H9 (cell line): ENCODE results near the gene MAP2K2. TPM values are rescaled to one million over a fixed set of nuclear protein-coding genes. Genes with fewer than 3 reads are reported as not detected.
"Not testable (repeated sequence)": the region's sequence is repeated elsewhere in the genome, so short reads cannot be mapped to it uniquely, and the experiment has no call there.

ENCODE experiments used
- DNase-seq: peaks from one replicate; pipeline ENCODE4 v3.0.0-alpha.2; 2017
- H2AFZ ChIP-seq: one replicate; pipeline ENCODE4 v1.6.1; 2013; ENCODE audit warnings: mild to moderate bottlenecking, low read length, control low read depth, moderate library complexity
- H2AK5ac ChIP-seq: 2 replicates; pipeline ENCODE4 v1.6.1; 2013; ENCODE audit warnings: low read length, control low read depth, mixed read lengths; ENCODE audit not compliant: insufficient read length
- H2BK120ac ChIP-seq: one replicate; pipeline ENCODE4 v1.6.1; 2013; ENCODE audit warnings: low read depth, mild to moderate bottlenecking, low read length, control low read depth, inconsistent platforms; ENCODE audit not compliant: poor library complexity, severe bottlenecking
- H2BK12ac ChIP-seq: 2 replicates; pipeline ENCODE4 v1.6.1; 2013; ENCODE audit warnings: low read length, control low read depth, mixed read lengths, low read depth; ENCODE audit not compliant: insufficient read length
- H2BK15ac ChIP-seq: 2 replicates; pipeline ENCODE4 v1.6.1; 2013; ENCODE audit warnings: low read depth, low read length, control low read depth
- H2BK20ac ChIP-seq: one replicate; pipeline ENCODE4 v1.6.1; 2013; ENCODE audit warnings: low read depth, mild to moderate bottlenecking, low read length, control low read depth, inconsistent platforms; ENCODE audit not compliant: poor library complexity, severe bottlenecking
- H2BK5ac ChIP-seq: 2 replicates; pipeline ENCODE4 v1.6.1; 2013; ENCODE audit warnings: low read length, control low read depth, mixed read lengths; ENCODE audit not compliant: insufficient read length
- H3K14ac ChIP-seq: 2 replicates; pipeline ENCODE4 v1.6.1; 2013; ENCODE audit warnings: low read length, control low read depth; ENCODE audit not compliant: insufficient read depth
- H3K18ac ChIP-seq: 2 replicates; pipeline ENCODE4 v1.6.1; 2013; ENCODE audit warnings: low read depth, mild to moderate bottlenecking, mixed read lengths, low read length, control low read depth; ENCODE audit not compliant: insufficient read length
- H3K23ac ChIP-seq: 2 replicates; pipeline ENCODE4 v1.6.1; 2013; ENCODE audit warnings: low read length, control low read depth, mixed read lengths, low read depth; ENCODE audit not compliant: insufficient read length
- H3K23me2 ChIP-seq: 2 replicates; pipeline ENCODE4 v1.6.1; 2013; ENCODE audit warnings: low read depth, mild to moderate bottlenecking, mixed read lengths, low read length, control low read depth; ENCODE audit not compliant: insufficient read length, poor library complexity, severe bottlenecking
- H3K27ac ChIP-seq: 2 replicates; pipeline ENCODE4 v1.5.1; 2013; ENCODE audit warnings: low read length, control low read depth, mixed read lengths, low read depth; ENCODE audit not compliant: insufficient read length
- H3K27me3 ChIP-seq: 2 replicates; pipeline ENCODE4 v1.6.1; 2013; ENCODE audit warnings: low read length, control low read depth, inconsistent platforms; ENCODE audit not compliant: insufficient read depth
- H3K4ac ChIP-seq: 2 replicates; pipeline ENCODE4 v1.6.1; 2013; ENCODE audit warnings: low read depth, mild to moderate bottlenecking, control low read depth, inconsistent platforms, low read length, moderate library complexity
- H3K4me1 ChIP-seq: 2 replicates; pipeline ENCODE4 v1.6.1; 2013; ENCODE audit warnings: low read length, control low read depth, inconsistent platforms; ENCODE audit not compliant: insufficient read depth
- H3K4me2 ChIP-seq: 2 replicates; pipeline ENCODE4 v1.6.1; 2013; ENCODE audit warnings: low read length, control low read depth, mixed read lengths; ENCODE audit not compliant: insufficient read length, insufficient read depth
- H3K56ac ChIP-seq: 2 replicates; pipeline ENCODE4 v1.6.1; 2013; ENCODE audit warnings: low read depth, mild to moderate bottlenecking, mixed read lengths, low read length, control low read depth; ENCODE audit not compliant: insufficient read length
- H3K79me1 ChIP-seq: 2 replicates; pipeline ENCODE4 v1.6.1; 2013; ENCODE audit warnings: low read depth, mild to moderate bottlenecking, moderate library complexity, low read length, control low read depth, inconsistent platforms; ENCODE audit not compliant: insufficient read depth, poor library complexity, severe bottlenecking
- H3K79me2 ChIP-seq: 2 replicates; pipeline ENCODE4 v1.6.1; 2013; ENCODE audit warnings: low read length, control low read depth, inconsistent platforms; ENCODE audit not compliant: insufficient read depth
- H3K9ac ChIP-seq: 2 replicates; pipeline ENCODE4 v1.6.1; 2013; ENCODE audit warnings: low read length, control low read depth, mixed read lengths; ENCODE audit not compliant: insufficient read length; ENCODE audit errors: extremely low read depth
- H3K9me3 ChIP-seq: one replicate; pipeline ENCODE4 v1.6.1; 2013; ENCODE audit warnings: low read depth, low read length, inconsistent platforms; ENCODE audit not compliant: control insufficient read depth
- H3T11ph ChIP-seq: one replicate; pipeline ENCODE4 v1.6.1; 2013; ENCODE audit warnings: mild to moderate bottlenecking, low read length, control low read depth, inconsistent platforms
- H4K20me1 ChIP-seq: one replicate; pipeline ENCODE4 v1.6.1; 2013; ENCODE audit not compliant: control insufficient read depth, insufficient read length, insufficient read depth
- H4K5ac ChIP-seq: 2 replicates; pipeline ENCODE4 v1.6.1; 2013; ENCODE audit warnings: low read depth, mild to moderate bottlenecking, mixed read lengths, low read length, control low read depth; ENCODE audit not compliant: insufficient read length
- H4K8ac ChIP-seq: replicated peaks from 2 replicates; pipeline ENCODE4 v1.6.1; 2013; ENCODE audit warnings: low read length, control low read depth, mixed read lengths, low read depth; ENCODE audit not compliant: insufficient read length
- H4K91ac ChIP-seq: 2 replicates; pipeline ENCODE4 v1.6.1; 2013; ENCODE audit warnings: low read depth, mild to moderate bottlenecking, moderate library complexity, mixed read lengths, low read length, control low read depth; ENCODE audit not compliant: insufficient read length
- H3K27ac Mint-ChIP-seq, 3 experiments: 2 replicates in 2 of 3; 3 replicates in 1 of 3; pipeline ENCODE4 v1.8.0; 2020 to 2021; ENCODE audit warnings: mixed read lengths in 3 of 3, mild to moderate bottlenecking in 1 of 3, moderate library complexity in 1 of 3
- H3K27me3 Mint-ChIP-seq: 2 replicates; pipeline ENCODE4 v1.8.0; 2021; ENCODE audit warnings: low read depth, mild to moderate bottlenecking, moderate library complexity, mixed read lengths
- H3K36me3 Mint-ChIP-seq, 3 experiments: 2 replicates in 2 of 3; 3 replicates in 1 of 3; pipeline ENCODE4 v1.8.0; 2020 to 2021; ENCODE audit warnings: low read depth in 3 of 3, mixed read lengths in 3 of 3; ENCODE audit not compliant: insufficient read depth in 1 of 3
- H3K4me1 Mint-ChIP-seq, 2 experiments: 2 replicates each; pipeline ENCODE4 v1.8.0; 2020; ENCODE audit warnings: mixed read lengths in 2 of 2
- H3K4me3 Mint-ChIP-seq, 2 experiments: 2 replicates in 1 of 2; 3 replicates in 1 of 2; pipeline ENCODE4 v1.8.0; 2020 to 2021; ENCODE audit warnings: mild to moderate bottlenecking in 2 of 2, mixed read lengths in 2 of 2, moderate library complexity in 1 of 2
- H3K9me3 Mint-ChIP-seq, 2 experiments: 2 replicates in 1 of 2; 3 replicates in 1 of 2; pipeline ENCODE4 v1.8.0; 2020; ENCODE audit warnings: mild to moderate bottlenecking in 2 of 2, mixed read lengths in 2 of 2, moderate library complexity in 1 of 2
- WGBS: extraction: QIAGEN DNeasy Blood & Tissue Kit; methylation state at CpG from one replicate; pipeline ENCODE4 v1.1.7; 2013; ENCODE audit warnings: missing lambda C conversion rate, low lambda C conversion rate, mixed read lengths; ENCODE audit not compliant: insufficient read length; ENCODE audit errors: extremely low coverage; 5-methylcytosine and 5-hydroxymethylcytosine counted together
- total RNA-seq: library from RNA; stranded (reverse); gene quantifications from 2 replicates; pipeline ENCODE4 v1.2.1, GENCODE V29; 2021

MAP2K2 gene
- total RNA-seq, 1 experiment from 2014 or later, result 167 TPM

- H3K36me3 Mint-ChIP-seq, H2BK120ac ChIP-seq, H4K20me1 ChIP-seq, H4K5ac ChIP-seq, H3K79me1 ChIP-seq, H3K4me3 Mint-ChIP-seq, H3K27me3 ChIP-seq, H3K9me3 ChIP-seq, H4K91ac ChIP-seq, H3K27me3 Mint-ChIP-seq, H2BK15ac ChIP-seq, H2BK20ac ChIP-seq, H3K56ac ChIP-seq, H2AFZ ChIP-seq, DNase-seq, H3T11ph ChIP-seq, H2BK5ac ChIP-seq, H3K4ac ChIP-seq, H4K8ac ChIP-seq, H3K23ac ChIP-seq, H3K27ac ChIP-seq, H3K18ac ChIP-seq, H3K9me3 Mint-ChIP-seq, H3K14ac ChIP-seq, H3K9ac ChIP-seq, H2AK5ac ChIP-seq, H3K27ac Mint-ChIP-seq, H3K4me2 ChIP-seq, H2BK12ac ChIP-seq, H3K79me2 ChIP-seq, H3K4me1 ChIP-seq: not testable (repeated sequence)
- no CpG with 5 or more reads among the region's 4 CpGs for WGBS
- peaks cover 11% of the 10 kb centered on the region for H3K23me2 ChIP-seq
- peaks cover 15 to 18% of the 10 kb centered on the region in 2 experiments for H3K4me1 Mint-ChIP-seq
Observed at GRCh38 chr19:4127322-4127721, 3.4 kb upstream of the MAP2K2 start.
